Omental fat pad (tissue), 4 donors: Measurements from ENCODE around the gene SLC66A1. TPM values are rescaled to one million over a fixed set of nuclear protein-coding genes. Genes with fewer than 3 reads are reported as not detected.

Experiments
- ATAC-seq: fragments of 150-250 bp; one replicate; pipeline ENCODE4 v1.9.1; 2016; ENCODE audit warnings: mild to moderate bottlenecking, moderate library complexity; ENCODE audit not compliant: low FRiP score
- DNase-seq: peaks from one replicate; pipeline ENCODE4 v3.0.0-alpha.2; 2019; ENCODE audit warnings: low spot score
- total RNA-seq, 4 donors: library from RNA; depleted of rRNA; stranded (reverse); fragments of >200 nt; gene quantifications; one replicate each; pipeline ENCODE4 v1.1.0, GENCODE V29; 2016
- TF ChIP-seq, protein P1 (sequence below), 3 donors: fragments of 450-650 bp; IDR thresholded peaks; one replicate each; pipeline ENCODE4 v1.5.1; 2016 to 2017; ENCODE audit warnings: antibody characterized with exemption in 3 of 3, mild to moderate bottlenecking in 3 of 3, moderate library complexity in 2 of 3

SLC66A1 gene
- total RNA-seq, 4 donors from 2014 or later: 9.6 to 21.1 (median 13.6) TPM

DNA sequence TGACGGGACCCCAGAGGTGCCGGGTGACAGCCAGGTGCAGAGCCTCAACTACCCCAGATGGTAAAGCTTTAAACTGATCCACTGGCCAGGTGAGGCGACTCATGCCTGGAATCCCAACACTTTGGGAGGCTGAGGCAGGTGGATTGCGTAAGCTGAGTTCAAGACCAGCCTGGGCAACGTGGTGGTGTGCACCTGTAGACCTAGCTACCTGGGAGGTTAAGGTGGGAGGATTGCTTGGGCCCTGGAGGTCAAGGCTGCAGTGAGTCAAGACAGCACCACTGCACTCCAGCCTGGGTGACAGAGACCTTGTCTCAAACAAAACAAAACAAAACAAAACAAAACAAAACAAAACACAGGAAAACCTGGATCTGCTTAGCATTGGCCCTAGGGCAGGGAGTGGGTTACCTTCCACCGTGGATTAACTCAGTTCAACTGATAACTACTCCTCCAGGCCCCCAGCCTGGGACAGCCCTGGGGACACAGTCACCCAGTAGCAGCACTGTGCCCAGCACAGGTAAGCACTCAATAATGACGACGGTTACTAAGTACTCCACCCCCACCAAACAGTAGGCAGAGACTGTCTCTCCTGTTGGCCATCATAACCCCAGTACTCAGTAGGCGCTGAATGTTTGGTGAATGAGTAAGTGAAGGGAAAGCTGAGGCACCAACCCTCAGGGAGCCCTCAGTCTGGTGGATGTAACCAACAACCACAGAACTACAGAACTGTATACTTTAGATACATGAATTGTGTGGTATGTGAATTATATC, 21.6 kb downstream of the SLC66A1 start:
- no peak for ATAC-seq
- TF ChIP-seq, protein P1, sequence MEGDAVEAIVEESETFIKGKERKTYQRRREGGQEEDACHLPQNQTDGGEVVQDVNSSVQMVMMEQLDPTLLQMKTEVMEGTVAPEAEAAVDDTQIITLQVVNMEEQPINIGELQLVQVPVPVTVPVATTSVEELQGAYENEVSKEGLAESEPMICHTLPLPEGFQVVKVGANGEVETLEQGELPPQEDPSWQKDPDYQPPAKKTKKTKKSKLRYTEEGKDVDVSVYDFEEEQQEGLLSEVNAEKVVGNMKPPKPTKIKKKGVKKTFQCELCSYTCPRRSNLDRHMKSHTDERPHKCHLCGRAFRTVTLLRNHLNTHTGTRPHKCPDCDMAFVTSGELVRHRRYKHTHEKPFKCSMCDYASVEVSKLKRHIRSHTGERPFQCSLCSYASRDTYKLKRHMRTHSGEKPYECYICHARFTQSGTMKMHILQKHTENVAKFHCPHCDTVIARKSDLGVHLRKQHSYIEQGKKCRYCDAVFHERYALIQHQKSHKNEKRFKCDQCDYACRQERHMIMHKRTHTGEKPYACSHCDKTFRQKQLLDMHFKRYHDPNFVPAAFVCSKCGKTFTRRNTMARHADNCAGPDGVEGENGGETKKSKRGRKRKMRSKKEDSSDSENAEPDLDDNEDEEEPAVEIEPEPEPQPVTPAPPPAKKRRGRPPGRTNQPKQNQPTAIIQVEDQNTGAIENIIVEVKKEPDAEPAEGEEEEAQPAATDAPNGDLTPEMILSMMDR (IDR thresholded peaks at IDR 0.05): no peak
- DNase-seq: no peak

DNA sequence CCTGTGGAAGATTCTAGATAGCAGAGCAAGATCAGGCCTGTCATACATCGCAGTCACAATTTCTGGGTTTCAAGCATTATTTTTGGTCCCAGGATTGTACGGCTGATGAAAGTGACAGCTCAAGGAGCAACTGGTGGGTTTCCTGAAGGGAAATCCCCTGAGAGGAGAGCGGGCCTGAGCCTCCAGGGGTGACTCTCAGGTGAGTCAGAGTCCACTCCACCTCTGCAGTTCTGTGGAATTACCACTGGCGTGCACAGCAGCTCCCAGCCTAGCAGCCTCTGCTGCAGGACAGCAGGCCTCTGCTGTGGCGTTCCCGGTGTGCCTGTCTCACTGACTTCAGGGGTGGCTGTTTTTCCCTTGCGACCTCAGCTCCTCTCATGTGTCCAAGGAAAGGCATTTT, 24.4 kb downstream of the SLC66A1 start:
- DNase-seq (no peak), ATAC-seq (no peak)

DNA sequence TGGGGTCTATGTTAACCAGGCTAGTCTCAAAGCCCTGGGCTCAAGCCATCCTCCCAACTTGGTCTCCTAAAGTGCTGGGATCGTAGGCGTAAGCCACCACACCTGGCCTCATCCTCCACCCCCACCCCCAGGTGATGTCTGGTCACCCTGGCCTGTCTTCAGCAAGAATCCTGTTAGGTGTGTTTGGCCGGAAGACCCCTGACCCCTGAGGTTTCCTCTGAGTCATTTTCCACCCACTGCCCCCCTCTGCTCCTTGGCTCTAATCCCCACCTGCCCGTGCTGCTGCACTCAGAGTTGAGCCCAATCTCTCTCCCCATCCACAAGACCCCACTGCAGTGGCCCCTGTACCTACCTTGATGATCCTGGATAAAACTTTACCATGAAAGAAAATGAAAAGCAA, 25.2 kb downstream of the SLC66A1 start:
- TF ChIP-seq, protein P1 (IDR thresholded peaks at IDR 0.05): no peak
- ATAC-seq (no peak), DNase-seq (no peak)

More for the DNA sequence above, 24.4 kb downstream of the SLC66A1 start:
- TF ChIP-seq, protein P1 (IDR thresholded peaks at IDR 0.05): no peak

DNA sequence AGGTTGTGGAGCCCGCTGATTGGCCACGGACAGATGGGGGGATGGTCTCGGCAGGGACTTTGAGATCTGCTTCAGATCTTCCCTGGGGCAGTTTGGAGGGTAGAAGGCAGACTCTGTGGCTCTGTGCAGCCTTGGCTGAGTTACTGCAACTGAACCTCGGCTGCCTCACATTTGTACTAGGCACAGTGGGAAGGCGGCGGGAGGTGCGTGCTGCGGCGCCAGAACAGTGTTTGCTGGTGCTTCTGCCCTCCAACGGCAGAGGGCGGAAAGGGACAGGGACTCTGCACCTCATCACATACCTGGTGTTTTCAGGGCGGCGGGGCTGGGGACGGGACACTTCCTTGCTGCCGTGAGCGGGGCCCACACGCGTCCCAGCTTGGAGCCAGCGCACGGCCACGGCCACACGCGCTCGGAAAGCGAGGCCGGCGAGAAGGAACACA, 26.2 kb downstream of the SLC66A1 start:
- ATAC-seq (no peak), DNase-seq (no peak)
- TF ChIP-seq, protein P1 (IDR thresholded peaks at IDR 0.05): no peak

DNA sequence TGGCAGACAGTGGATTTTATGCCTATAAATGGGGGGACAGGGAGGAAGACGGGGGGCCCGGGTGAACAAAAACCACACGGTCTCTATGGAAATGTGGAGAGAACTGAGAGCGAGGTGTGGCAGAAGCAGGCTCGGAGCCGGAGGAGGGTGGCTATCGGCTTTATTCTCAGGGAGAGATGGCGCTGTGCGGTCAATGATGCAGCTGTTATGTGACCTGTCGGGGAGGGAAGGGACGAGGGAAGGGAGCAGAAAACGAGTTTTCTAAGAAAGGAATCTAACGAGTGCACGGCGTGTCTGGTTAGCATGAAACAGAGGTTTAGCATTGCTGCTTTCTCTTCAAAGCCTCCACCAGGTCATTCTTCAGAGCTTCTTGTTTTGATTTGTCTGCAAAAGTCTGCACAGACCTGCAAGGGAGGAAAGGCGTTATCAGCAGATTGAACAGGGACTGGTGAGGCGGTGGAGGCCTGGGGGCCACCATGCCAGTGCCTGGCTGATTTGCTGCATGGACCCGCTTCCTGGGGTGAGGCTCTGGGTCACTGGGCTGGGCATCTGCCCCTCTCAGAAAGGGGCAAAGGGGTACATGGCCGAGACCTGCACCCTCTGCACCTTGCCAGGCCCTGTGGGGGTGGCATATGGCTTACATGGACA, 27.2 kb downstream of the SLC66A1 start:
- DNase-seq (no peak), ATAC-seq (no peak)
- TF ChIP-seq, protein P1 (IDR thresholded peaks at IDR 0.05): no peak

DNA sequence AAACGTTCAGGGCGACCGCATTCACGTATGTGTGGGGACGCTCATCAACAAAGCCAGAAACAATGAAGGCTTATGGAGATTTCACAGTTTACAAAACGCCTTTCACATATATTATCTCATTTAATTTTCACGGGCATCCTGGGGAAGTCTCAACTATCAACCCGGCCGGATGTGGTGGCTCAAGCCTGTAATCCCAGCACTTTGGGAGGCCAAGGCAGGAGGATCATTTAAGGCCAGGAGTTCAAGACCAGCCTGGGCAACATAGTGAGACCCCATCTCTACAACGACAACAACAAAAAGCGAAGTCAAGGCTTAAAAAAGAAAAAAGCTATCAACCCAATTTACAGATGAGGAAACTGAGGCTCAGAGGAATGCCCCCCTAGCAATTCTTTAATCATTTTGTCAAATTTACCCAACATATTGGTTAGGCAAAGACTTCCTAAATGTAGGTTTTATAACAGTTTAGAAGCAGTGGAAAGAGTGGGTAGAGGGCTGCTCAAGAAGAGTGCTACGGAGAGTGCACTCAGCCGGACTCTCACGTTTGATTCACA, 28.3 kb downstream of the SLC66A1 start:
- TF ChIP-seq, protein P1 (IDR thresholded peaks at IDR 0.05): no peak
- ATAC-seq (no peak), DNase-seq (no peak)
